ENCODE data around the gene KCNH8. TPM values are rescaled to one million over a fixed set of nuclear protein-coding genes. Genes with fewer than 3 reads are reported as not detected.

KCNH8 gene
- total RNA-seq, 1 experiment from 2014 or later: 0.12 TPM

- BruUV-seq (replicated peaks): no TSS peak
- Histone ChIP-seq H3K4me2 (ENCODE audit: low read length) (no peak overlapping the region), H3K9ac (ENCODE audit: low read length) (no peak overlapping the region), H3K9me3 (ENCODE audit: control insufficient read depth in 1 of 2, insufficient read depth in 1 of 2, low read depth in 1 of 2, low read length in 2 of 2) (peaks cover 0 to 3% of the 10 kb centered on the region in 2 experiments; a peak in 2 of 4 replicates), H4K20me1 (ENCODE audit: insufficient read depth) (no peaks in the 10 kb centered on the region), H3K4me1 (ENCODE audit: control insufficient read depth in 1 of 2, insufficient read depth in 2 of 2, low read length in 2 of 2) (no peaks in the 10 kb centered on the region), H3K27me3 (ENCODE audit: insufficient read depth, low read length) (no peaks in the 10 kb centered on the region), H3K79me2 (ENCODE audit: insufficient read depth, low read length) (no peaks in the 10 kb centered on the region), H3K27ac (ENCODE audit: low read depth, low read length) (no peak overlapping the region), H3K9me2 (ENCODE audit: insufficient read depth) (no peaks in the 10 kb centered on the region), H3K4me3 (replicated peaks in 1 of 2; ENCODE audit: low read depth in 1 of 2, low read length in 2 of 2) (no peak overlapping the region), H2AFZ (ENCODE audit: low read depth, low read length, poor library complexity, severe bottlenecking) (no peak overlapping the region), H3K36me3 (ENCODE audit: control insufficient read depth in 1 of 2, insufficient read depth in 2 of 2, low read length in 2 of 2) (no peaks in the 10 kb centered on the region)
- RAD21 ChIA-PET (ENCODE audit: low non-redundant PET in 1 of 2, low total read pairs in 2 of 2, uncharacterized antibody in 2 of 2, unreplicated experiment in 2 of 2): no interaction called here
- DNase-seq (ENCODE audit: low read depth, low spot score) (no peak), ATAC-seq (no peak)
- CTCF ChIA-PET: no interaction called here
- POLR2A ChIA-PET: no interaction called here
- intact Hi-C loops (cut with micrococcal nuclease): no loop called here
- TF ChIP-seq EZH2 (IDR thresholded peaks at IDR 0.05): no peak
Observed at GRCh38 chr3:19220311-19220710, 72.0 kb downstream of the KCNH8 start.

- intact Hi-C loops (cut with micrococcal nuclease): no loop called here
- Histone ChIP-seq H3K27me3 (ENCODE audit: insufficient read depth, low read length) (no peaks in the 10 kb centered on the region), H3K4me1 (ENCODE audit: control insufficient read depth in 1 of 2, insufficient read depth in 2 of 2, low read length in 2 of 2) (no peaks in the 10 kb centered on the region), H3K9me2 (ENCODE audit: insufficient read depth) (no peaks in the 10 kb centered on the region), H3K9me3 (ENCODE audit: control insufficient read depth in 1 of 2, insufficient read depth in 1 of 2, low read depth in 1 of 2, low read length in 2 of 2) (peaks cover 0 to 3% of the 10 kb centered on the region in 2 experiments; a peak in 2 of 4 replicates), H2AFZ (ENCODE audit: low read depth, low read length, poor library complexity, severe bottlenecking) (no peak overlapping the region), H3K4me2 (ENCODE audit: low read length) (no peak overlapping the region), H3K27ac (ENCODE audit: low read depth, low read length) (no peak overlapping the region), H3K79me2 (ENCODE audit: insufficient read depth, low read length) (no peaks in the 10 kb centered on the region), H3K9ac (ENCODE audit: low read length) (no peak overlapping the region), H4K20me1 (ENCODE audit: insufficient read depth) (no peaks in the 10 kb centered on the region), H3K4me3 (replicated peaks in 1 of 2; ENCODE audit: low read depth in 1 of 2, low read length in 2 of 2) (no peak overlapping the region), H3K36me3 (ENCODE audit: control insufficient read depth in 1 of 2, insufficient read depth in 2 of 2, low read length in 2 of 2) (no peaks in the 10 kb centered on the region)
- RAD21 ChIA-PET (ENCODE audit: low non-redundant PET in 1 of 2, low total read pairs in 2 of 2, uncharacterized antibody in 2 of 2, unreplicated experiment in 2 of 2): no interaction called here
- CTCF ChIA-PET: no interaction called here
- ATAC-seq: no peak
- no TSS peak for BruUV-seq (replicated peaks)
- DNase-seq (ENCODE audit: low read depth, low spot score): no peak
- TF ChIP-seq ZFX (IDR thresholded peaks at IDR 0.05) (no peak), EZH2phosphoT487 (IDR thresholded peaks at IDR 0.05; ENCODE audit: borderline replicate concordance) (no peak), SRF (IDR thresholded peaks at IDR 0.05; ENCODE audit: low read depth) (no peak), CTCF (IDR thresholded peaks at IDR 0.05 in 2 of 3, conservative IDR thresholded peaks at IDR 0.05 in 1 of 3; ENCODE audit: borderline replicate concordance in 1 of 3, insufficient read depth in 1 of 3, low read depth in 2 of 3, low read length in 2 of 3) (no peak), MAX (IDR thresholded peaks at IDR 0.05) (no peak), REST (IDR thresholded peaks at IDR 0.05; ENCODE audit: low read depth) (no peak), ZNF274 (IDR thresholded peaks at IDR 0.05; ENCODE audit: low read depth, low read length) (no peak), CEBPB (IDR thresholded peaks at IDR 0.05; ENCODE audit: low read depth) (no peak), YY1 (IDR thresholded peaks at IDR 0.05; ENCODE audit: extremely low read depth, insufficient replicate concordance, low read depth, low read length) (no peak), CBX3 (IDR thresholded peaks at IDR 0.05; ENCODE audit: low read depth) (no peak), SP1 (IDR thresholded peaks at IDR 0.05; ENCODE audit: low read depth) (no peak), JUND (IDR thresholded peaks at IDR 0.05) (no peak), ZBTB33 (IDR thresholded peaks at IDR 0.05; ENCODE audit: extremely low read depth, insufficient replicate concordance, low read length) (no peak)
- POLR2A ChIA-PET: no interaction called here
Observed at GRCh38 chr3:19221081-19221480, 72.8 kb downstream of the KCNH8 start.

Measured in HCT116 (cell line).